ENCODE measurements around the gene MAPKAP1. TPM values are rescaled to one million over a fixed set of nuclear protein-coding genes. Genes with fewer than 3 reads are reported as not detected.
A peak's percentile ranks its signal among the peaks of the same experiment; 100 is the strongest.

Gene MAPKAP1
- total RNA-seq, 2 donors from 2014 or later = 75.3 to 91.6 TPM

GRCh38 chr9:125638239-125639045 lies 68.6 kb downstream of the MAPKAP1 start:
- H3K4me1 Mint-ChIP-seq = peaks cover 18% of the 10 kb centered on the region
- Histone ChIP-seq H3K4me3 (ENCODE audit: low read length) (no peak overlapping the region), H3K27ac (ENCODE audit: low read depth, low read length) (no peak overlapping the region), H3K9ac (ENCODE audit: extremely low read depth, low read length, poor library complexity, severe bottlenecking) (no peak overlapping the region), H3K4me1 (ENCODE audit: control insufficient read depth, insufficient read depth, low read length) (peaks cover 6% of the 10 kb centered on the region), H3K36me3 (ENCODE audit: control insufficient read depth, insufficient read depth, low read length) (no peaks in the 10 kb centered on the region), H3K27me3 (ENCODE audit: control insufficient read depth, insufficient read depth, low read length, poor library complexity, severe bottlenecking) (no peaks in the 10 kb centered on the region), H3K9me3 (ENCODE audit: control insufficient read depth, low read length) (no peaks in the 10 kb centered on the region)
- no peaks in the 10 kb centered on the region for H3K9me3 Mint-ChIP-seq
- TF ChIP-seq, protein P1, sequence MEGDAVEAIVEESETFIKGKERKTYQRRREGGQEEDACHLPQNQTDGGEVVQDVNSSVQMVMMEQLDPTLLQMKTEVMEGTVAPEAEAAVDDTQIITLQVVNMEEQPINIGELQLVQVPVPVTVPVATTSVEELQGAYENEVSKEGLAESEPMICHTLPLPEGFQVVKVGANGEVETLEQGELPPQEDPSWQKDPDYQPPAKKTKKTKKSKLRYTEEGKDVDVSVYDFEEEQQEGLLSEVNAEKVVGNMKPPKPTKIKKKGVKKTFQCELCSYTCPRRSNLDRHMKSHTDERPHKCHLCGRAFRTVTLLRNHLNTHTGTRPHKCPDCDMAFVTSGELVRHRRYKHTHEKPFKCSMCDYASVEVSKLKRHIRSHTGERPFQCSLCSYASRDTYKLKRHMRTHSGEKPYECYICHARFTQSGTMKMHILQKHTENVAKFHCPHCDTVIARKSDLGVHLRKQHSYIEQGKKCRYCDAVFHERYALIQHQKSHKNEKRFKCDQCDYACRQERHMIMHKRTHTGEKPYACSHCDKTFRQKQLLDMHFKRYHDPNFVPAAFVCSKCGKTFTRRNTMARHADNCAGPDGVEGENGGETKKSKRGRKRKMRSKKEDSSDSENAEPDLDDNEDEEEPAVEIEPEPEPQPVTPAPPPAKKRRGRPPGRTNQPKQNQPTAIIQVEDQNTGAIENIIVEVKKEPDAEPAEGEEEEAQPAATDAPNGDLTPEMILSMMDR (conservative IDR thresholded peaks at IDR 0.05) = no peak
- no peak overlapping the region for H3K4me3 Mint-ChIP-seq
- peak overlapping the region; percentile 59 for H3K27ac Mint-ChIP-seq
- peaks cover 7% of the 10 kb centered on the region for H3K36me3 Mint-ChIP-seq (ENCODE audit: low read depth)
- no peaks in the 10 kb centered on the region for H3K27me3 Mint-ChIP-seq (ENCODE audit: insufficient read depth)
- DNase-seq = no peak
- WGBS, 2 experiments (ENCODE audit: insufficient coverage in 1 of 2, insufficient read length in 1 of 2) = 94 to 98% methylated on average over 6 to 7 of the region's 7 CpGs

DNA sequence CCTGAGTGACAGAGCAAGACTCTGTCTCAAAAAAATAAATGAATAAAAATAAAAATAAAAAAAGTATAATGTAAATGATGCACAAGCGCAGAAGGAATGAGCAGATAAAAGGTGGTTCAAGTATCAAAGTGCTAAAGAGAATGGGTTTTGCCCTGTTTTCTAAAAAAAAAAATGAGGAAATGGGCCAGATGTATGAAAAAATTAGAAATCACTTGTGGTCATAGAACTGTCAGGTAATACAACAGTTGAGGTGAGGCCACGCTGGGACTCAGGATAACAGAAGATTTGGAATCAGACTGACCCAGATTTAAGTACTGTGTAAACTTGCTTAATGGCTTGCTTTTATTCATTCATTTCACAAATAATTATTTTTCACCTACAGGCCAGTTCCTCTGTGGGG lies 69.8 kb downstream of the MAPKAP1 start:
- peaks cover 17% of the 10 kb centered on the region for H3K4me1 ChIP-seq (ENCODE audit: control insufficient read depth, insufficient read depth, low read length)
- no peak overlapping the region for H3K9ac ChIP-seq (ENCODE audit: extremely low read depth, low read length, poor library complexity, severe bottlenecking)
- no peaks in the 10 kb centered on the region for H3K27me3 ChIP-seq (ENCODE audit: control insufficient read depth, insufficient read depth, low read length, poor library complexity, severe bottlenecking)
- DNase-seq = no peak
- Mint-ChIP-seq H3K27ac (no peak overlapping the region), H3K9me3 (no peaks in the 10 kb centered on the region), H3K36me3 (ENCODE audit: low read depth) (peaks cover 3% of the 10 kb centered on the region), H3K4me1 (peaks cover 29% of the 10 kb centered on the region), H3K27me3 (ENCODE audit: insufficient read depth) (no peaks in the 10 kb centered on the region), H3K4me3 (no peak overlapping the region)
- no peaks in the 10 kb centered on the region for H3K9me3 ChIP-seq (ENCODE audit: control insufficient read depth, low read length)
- H3K36me3 ChIP-seq (ENCODE audit: control insufficient read depth, insufficient read depth, low read length) = no peaks in the 10 kb centered on the region
- no peak overlapping the region for H3K27ac ChIP-seq (ENCODE audit: low read depth, low read length)
- TF ChIP-seq, protein P1 (conservative IDR thresholded peaks at IDR 0.05) = no peak
- 96 to 100% methylated on average over 2 of the region's 2 CpGs for WGBS, 2 experiments (ENCODE audit: insufficient coverage in 1 of 2, insufficient read length in 1 of 2)
- H3K4me3 ChIP-seq (ENCODE audit: low read length) = no peak overlapping the region

DNA sequence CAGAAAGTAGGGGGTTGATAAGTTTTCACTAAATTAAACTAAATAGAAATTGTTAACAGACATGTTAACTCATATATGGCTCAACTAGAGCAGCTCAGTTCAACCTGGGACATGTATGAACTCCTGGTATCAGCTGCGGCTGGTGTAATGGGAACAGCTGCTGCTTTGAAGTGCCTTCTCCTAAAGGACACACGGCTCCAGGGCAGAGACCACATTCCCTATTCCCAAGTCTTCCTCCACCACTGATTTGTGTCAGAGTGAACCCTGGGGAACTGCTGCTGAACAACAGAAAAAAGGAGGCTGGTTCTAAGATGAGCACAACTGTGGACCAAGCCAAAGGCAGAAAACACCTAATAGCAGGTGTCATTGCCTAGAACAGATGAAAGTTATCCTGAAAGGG lies 71.1 kb downstream of the MAPKAP1 start:
- 80 to 93% methylated on average over 2 of the region's 2 CpGs for WGBS, 2 experiments (ENCODE audit: insufficient coverage in 1 of 2, insufficient read length in 1 of 2)
- H3K9ac ChIP-seq (ENCODE audit: extremely low read depth, low read length, poor library complexity, severe bottlenecking) = no peak overlapping the region
- H3K27ac Mint-ChIP-seq = no peak overlapping the region

More for the DNA sequence above, 71.1 kb downstream of the MAPKAP1 start:
- H3K9me3 Mint-ChIP-seq = no peaks in the 10 kb centered on the region
- TF ChIP-seq, protein P1 (conservative IDR thresholded peaks at IDR 0.05) = no peak
- no peaks in the 10 kb centered on the region for H3K27me3 Mint-ChIP-seq (ENCODE audit: insufficient read depth)
- Histone ChIP-seq H3K27ac (ENCODE audit: low read depth, low read length) (no peak overlapping the region), H3K36me3 (ENCODE audit: control insufficient read depth, insufficient read depth, low read length) (no peaks in the 10 kb centered on the region), H3K27me3 (ENCODE audit: control insufficient read depth, insufficient read depth, low read length, poor library complexity, severe bottlenecking) (no peaks in the 10 kb centered on the region), H3K9me3 (ENCODE audit: control insufficient read depth, low read length) (no peaks in the 10 kb centered on the region), H3K4me1 (ENCODE audit: control insufficient read depth, insufficient read depth, low read length) (peaks cover 17% of the 10 kb centered on the region), H3K4me3 (ENCODE audit: low read length) (no peak overlapping the region)
- H3K4me3 Mint-ChIP-seq = no peak overlapping the region
- peaks cover 3% of the 10 kb centered on the region for H3K36me3 Mint-ChIP-seq (ENCODE audit: low read depth)
- peaks cover 37% of the 10 kb centered on the region for H3K4me1 Mint-ChIP-seq
- no peak for DNase-seq
